Hepatocyte (in vitro differentiated cells): ENCODE measurements around the gene CC2D1A. TPM values are rescaled to one million over a fixed set of nuclear protein-coding genes. Genes with fewer than 3 reads are reported as not detected.

ENCODE experiments used
- DNase-seq: peaks from one replicate; pipeline ENCODE4 v3.0.0-alpha.2; 2016; ENCODE audit warnings: low spot score
- H2AFZ ChIP-seq: fragments of 200-600 bp; sonication (generic); 2 replicates; pipeline ENCODE4 v1.6.0; 2016; ENCODE audit warnings: antibody characterized with exemption, mild to moderate bottlenecking
- H3K27ac ChIP-seq: fragments of 200-600 bp; sonication (generic); 2 replicates; pipeline ENCODE4 v1.5.1; 2016; ENCODE audit warnings: mild to moderate bottlenecking
- H3K27me3 ChIP-seq: fragments of 200-600 bp; sonication (generic); 2 replicates; pipeline ENCODE4 v1.6.1; 2016
- H3K36me3 ChIP-seq: fragments of 200-600 bp; sonication (generic); replicated peaks from 2 replicates; pipeline ENCODE4 v1.5.1; 2016; ENCODE audit warnings: low read depth; ENCODE audit not compliant: insufficient read depth
- H3K4me1 ChIP-seq: fragments of 200-600 bp; sonication (generic); 2 replicates; pipeline ENCODE4 v1.5.1; 2016; ENCODE audit warnings: mild to moderate bottlenecking, moderate library complexity; ENCODE audit not compliant: insufficient read depth
- H3K4me2 ChIP-seq: fragments of 200-600 bp; sonication (generic); 2 replicates; pipeline ENCODE4 v1.6.0; 2016
- H3K4me3 ChIP-seq: fragments of 200-600 bp; sonication (generic); 2 replicates; pipeline ENCODE4 v1.5.1; 2016; ENCODE audit warnings: mild to moderate bottlenecking
- H3K79me2 ChIP-seq: fragments of 200-600 bp; sonication (generic); 2 replicates; pipeline ENCODE4 v1.6.0; 2017; ENCODE audit warnings: mild to moderate bottlenecking
- H3K9me2 ChIP-seq: fragments of 200-600 bp; sonication (generic); replicated peaks from 2 replicates; pipeline ENCODE4 v1.6.0; 2017; ENCODE audit warnings: mild to moderate bottlenecking; ENCODE audit not compliant: insufficient read depth
- H3K9me3 ChIP-seq: fragments of 200-600 bp; sonication (generic); 2 replicates; pipeline ENCODE4 v1.5.1; 2016; ENCODE audit warnings: low read depth, mild to moderate bottlenecking
- H4K20me1 ChIP-seq: fragments of 200-600 bp; sonication (generic); 2 replicates; pipeline ENCODE4 v1.6.0; 2016; ENCODE audit warnings: mild to moderate bottlenecking; ENCODE audit not compliant: insufficient read depth, poor library complexity, severe bottlenecking
- CTCF ChIP-seq: fragments of 200-600 bp; sonication (generic); IDR thresholded peaks from 2 replicates; pipeline ENCODE4 v1.5.1; 2016; ENCODE audit warnings: antibody characterized with exemption, mild to moderate bottlenecking; ENCODE audit not compliant: poor library complexity
- EZH2 ChIP-seq: fragments of 200-600 bp; sonication (generic); IDR thresholded peaks from 2 replicates; pipeline ENCODE4 v1.6.1; 2016; ENCODE audit warnings: antibody characterized with exemption, mild to moderate bottlenecking, borderline replicate concordance
- EZH2phosphoT487 ChIP-seq: fragments of 200-600 bp; sonication (generic); IDR thresholded peaks from one replicate; pipeline ENCODE4 v1.6.1; 2018; ENCODE audit warnings: antibody characterized with exemption, mild to moderate bottlenecking, low read depth, moderate library complexity; ENCODE audit not compliant: unreplicated experiment, severe bottlenecking
- WGBS: methylation state at CpG from one replicate; pipeline ENCODE4 v1.1.6; 2016; ENCODE audit warnings: low lambda C conversion rate; ENCODE audit errors: missing lambda C conversion rate; 5-methylcytosine and 5-hydroxymethylcytosine counted together
- polyA plus RNA-seq: library from polyadenylated mRNA; unstranded; fragments of >200 nt; fragmentation: Nextera tagmentation; extraction: Ambion mirVana; gene quantifications from 2 replicates; pipeline ENCODE4 v1.2.1, GENCODE V29; 2016
- total RNA-seq: library from RNA; depleted of rRNA; stranded (reverse); fragments of >200 nt; gene quantifications from 2 replicates; pipeline ENCODE4 v1.2.3, GENCODE V29; 2014

CC2D1A gene
- total and polyA plus RNA-seq, 2 experiments from 2014 or later: 20.8 to 43.3 TPM

DNA sequence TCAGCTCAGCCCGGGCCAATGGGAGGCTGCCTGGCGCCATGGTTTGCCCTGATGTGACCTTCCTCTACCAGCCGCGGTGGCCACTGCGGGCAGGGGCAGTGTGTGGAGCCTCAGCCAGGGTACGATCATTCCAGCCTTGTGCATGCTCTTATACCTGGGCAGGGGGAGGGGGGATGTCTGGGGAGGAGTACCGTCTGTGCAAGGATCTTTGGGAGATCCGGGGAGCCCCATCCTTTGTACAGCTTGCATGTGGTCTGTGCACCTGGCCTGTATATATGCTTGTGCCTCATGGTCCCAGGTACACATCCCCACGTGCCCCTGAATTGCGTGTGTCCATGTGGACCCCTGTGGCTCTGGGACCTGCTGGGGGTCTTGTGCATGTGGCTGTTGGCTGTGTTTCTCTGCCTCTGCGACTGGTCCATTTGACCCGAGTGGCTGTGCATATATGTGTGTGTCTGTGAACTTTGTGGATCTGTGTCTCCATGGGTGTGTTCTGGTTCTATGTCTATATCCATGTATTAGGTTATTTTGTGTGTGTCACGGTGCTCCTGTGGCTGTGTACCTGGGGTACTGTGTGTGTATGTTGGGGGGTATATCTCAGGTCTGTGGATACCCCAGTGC is 41.8 kb upstream of the CC2D1A start:
- Histone ChIP-seq H3K36me3 (no peaks in the 10 kb centered on the region), H3K27ac (peak overlapping the region; percentile 65), H4K20me1 (no peaks in the 10 kb centered on the region), H3K27me3 (no peaks in the 10 kb centered on the region), H3K9me3 (no peaks in the 10 kb centered on the region), H3K79me2 (peaks cover 5% of the 10 kb centered on the region), H3K4me3 (no peak overlapping the region), H2AFZ (no peak overlapping the region), H3K4me2 (peak overlapping the region; percentile 96), H3K4me1 (peaks cover 20% of the 10 kb centered on the region), H3K9me2 (no peaks in the 10 kb centered on the region)
- TF ChIP-seq EZH2phosphoT487 (no peak), CTCF (no peak), EZH2 (no peak)
- 40% methylated on average over 13 of the region's 13 CpGs for WGBS
- no peak for DNase-seq

DNA sequence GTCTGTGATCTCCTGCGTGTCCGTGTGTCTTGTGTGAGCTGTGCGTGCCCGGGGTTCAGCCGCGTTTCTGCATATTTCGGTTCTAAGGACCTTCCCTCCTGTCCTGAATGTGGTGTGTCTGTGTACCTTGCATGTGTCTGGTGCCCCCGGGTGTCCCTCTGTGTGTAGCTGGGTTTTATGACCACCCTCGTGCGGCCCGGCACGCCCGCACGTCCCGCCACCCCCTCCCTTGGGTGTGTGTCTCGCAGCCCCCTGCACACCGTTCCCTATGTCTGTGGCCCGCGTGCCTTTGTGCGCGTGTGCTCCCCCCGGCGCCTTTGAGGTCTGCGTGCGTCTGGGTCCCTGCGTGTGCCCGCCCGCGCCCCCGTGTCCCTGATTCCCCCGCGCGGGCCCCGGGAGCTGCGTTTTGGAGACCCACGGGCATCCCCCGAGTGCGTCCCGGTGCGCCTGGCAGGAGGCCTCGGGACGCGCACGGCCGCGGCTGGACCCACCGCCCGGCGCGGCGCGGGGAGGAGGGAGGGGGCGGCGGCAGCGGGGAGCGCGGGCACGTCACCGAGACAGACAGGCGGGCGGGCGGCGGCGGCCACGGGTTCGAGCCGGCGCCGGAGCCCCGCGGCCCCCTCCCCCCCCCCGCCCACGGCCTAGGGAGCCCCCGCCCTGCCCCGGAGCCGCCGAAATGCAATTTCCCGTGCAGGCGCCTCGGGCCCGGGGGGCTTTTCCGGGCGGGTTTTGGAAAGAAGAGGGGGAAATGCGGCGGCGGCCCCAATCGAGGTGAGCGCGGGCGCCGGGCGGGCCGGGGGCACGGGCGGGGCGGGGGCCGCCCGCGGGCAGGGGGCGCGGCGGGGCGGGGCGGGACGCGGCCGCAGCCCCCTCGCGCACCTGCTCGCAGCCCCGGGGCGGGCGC is 41.1 kb upstream of the CC2D1A start:
- peak; percentile 27 for DNase-seq
- TF ChIP-seq EZH2phosphoT487 (no peak), CTCF (no peak), EZH2 (no peak)
- WGBS: 28% methylated on average over 17 of the region's 113 CpGs
- Histone ChIP-seq H3K9me2 (no peaks in the 10 kb centered on the region), H3K79me2 (peaks cover 5% of the 10 kb centered on the region), H4K20me1 (no peaks in the 10 kb centered on the region), H2AFZ (no peak overlapping the region), H3K9me3 (no peaks in the 10 kb centered on the region), H3K27me3 (no peaks in the 10 kb centered on the region), H3K4me3 (peak overlapping the region; percentile 92), H3K4me1 (peaks cover 20% of the 10 kb centered on the region), H3K4me2 (peak overlapping the region; percentile 96), H3K27ac (peak overlapping the region; percentile 65), H3K36me3 (no peaks in the 10 kb centered on the region)

DNA sequence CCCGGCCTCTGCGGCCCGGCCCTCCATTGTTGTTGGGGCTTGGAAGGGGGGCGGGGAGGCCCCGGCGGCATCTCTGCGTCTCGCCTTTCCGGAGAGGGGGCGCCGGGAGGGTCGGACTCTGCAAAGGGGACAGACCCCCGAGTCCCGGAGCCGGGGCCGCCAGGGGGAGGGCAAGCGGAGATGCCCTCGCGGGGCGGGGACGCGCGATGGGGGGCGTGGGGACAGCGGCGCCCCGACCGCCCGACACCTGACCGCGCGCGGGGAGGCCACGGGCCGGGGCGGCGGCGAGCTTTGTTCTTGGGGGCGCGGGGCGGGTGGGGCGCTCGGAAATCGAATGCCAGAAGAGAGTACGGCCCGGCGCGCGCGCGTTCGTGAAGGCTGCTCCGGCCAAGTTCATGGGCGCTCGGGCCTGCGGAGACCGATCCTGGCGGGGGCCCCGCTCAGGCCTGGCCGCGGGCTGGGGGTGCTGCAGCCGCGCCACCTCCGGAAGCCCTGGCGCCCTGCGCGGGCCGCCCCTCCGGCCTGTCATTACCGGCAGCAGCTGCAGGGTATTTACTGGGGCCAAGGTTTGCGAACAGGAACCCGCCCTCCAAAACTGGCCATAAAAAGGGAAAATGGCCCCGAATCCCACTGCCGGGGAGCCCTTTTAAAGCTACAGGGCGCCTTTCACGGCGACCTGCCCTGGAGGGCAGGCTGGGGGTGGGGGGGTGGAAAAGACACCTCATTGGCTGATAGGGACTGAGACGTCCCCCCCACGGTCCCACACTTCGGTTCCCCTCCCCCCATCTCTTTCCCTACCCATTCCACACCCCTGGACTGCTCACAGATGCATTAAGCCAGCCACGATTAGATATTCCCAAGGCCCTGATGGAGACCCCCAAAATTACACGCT is 40.2 kb upstream of the CC2D1A start:
- Histone ChIP-seq H3K36me3 (no peaks in the 10 kb centered on the region), H2AFZ (peak overlapping the region; percentile 73), H3K4me3 (peak overlapping the region; percentile 92), H3K9me3 (no peaks in the 10 kb centered on the region), H3K27ac (peak overlapping the region; percentile 34), H3K79me2 (peaks cover 5% of the 10 kb centered on the region), H3K9me2 (no peaks in the 10 kb centered on the region), H3K4me1 (peaks cover 20% of the 10 kb centered on the region), H3K4me2 (peak overlapping the region; percentile 96), H4K20me1 (no peaks in the 10 kb centered on the region), H3K27me3 (no peaks in the 10 kb centered on the region)
- DNase-seq: no peak
- WGBS: 7% methylated on average over 28 of the region's 82 CpGs
- TF ChIP-seq EZH2phosphoT487 (no peak), EZH2 (no peak), CTCF (no peak)
